ENCODE results near the gene MYMX. TPM values are rescaled to one million over a fixed set of nuclear protein-coding genes. Genes with fewer than 3 reads are reported as not detected.

MYMX gene
- total and polyA plus RNA-seq, 2 of the 13 experiments (the other 11 are each of a cell fraction or from before 2014, with no cell fraction given), result not detected

- TF ChIP-seq HNF1A (IDR thresholded peaks at IDR 0.05; ENCODE audit: low read depth), result no peak
- 0 out of 2 replicates have a peak, but pooled peaks have one; percentile 6 for TF ChIP-seq HNF1A (CRISPR knock-in tag; IDR thresholded peaks at IDR 0.05; ENCODE audit: borderline replicate concordance)
- TF ChIP-seq ZKSCAN5 (CRISPR knock-in tag; IDR thresholded peaks at IDR 0.05), result no peak
- TF ChIP-seq CC2D1A (CRISPR knock-in tag; IDR thresholded peaks at IDR 0.05), result no peak
- TF ChIP-seq SP4 (CRISPR knock-in tag; IDR thresholded peaks at IDR 0.05), result peak; percentile 3; the same call in 1 of the 2 replicates
- no peak for TF ChIP-seq FOSL1 (CRISPR knock-in tag; IDR thresholded peaks at IDR 0.05; ENCODE audit: borderline replicate concordance)
- TF ChIP-seq ZNF589 (CRISPR knock-in tag; conservative IDR thresholded peaks at IDR 0.05), result peak; percentile 67
- 0 out of 2 replicates have a peak, but pooled peaks have one; percentile 22 for TF ChIP-seq MTF2 (CRISPR knock-in tag; IDR thresholded peaks at IDR 0.05; ENCODE audit: borderline replicate concordance)
- TF ChIP-seq ZNF180 (CRISPR knock-in tag; IDR thresholded peaks at IDR 0.05; ENCODE audit: borderline replicate concordance, low read depth), result no peak
- no peak for TF ChIP-seq PBX2 (CRISPR knock-in tag; IDR thresholded peaks at IDR 0.05)
- TF ChIP-seq ZNF547 (CRISPR knock-in tag; IDR thresholded peaks at IDR 0.05), result peak; percentile 67; the same call in 1 of the 2 replicates
- TF ChIP-seq YEATS4 (CRISPR knock-in tag; IDR thresholded peaks at IDR 0.05; ENCODE audit: borderline replicate concordance), result peak; percentile 83
- 0 out of 2 replicates have a peak, but pooled peaks have one; percentile 26 for TF ChIP-seq BCL6 (CRISPR knock-in tag; IDR thresholded peaks at IDR 0.05)
- TF ChIP-seq MBNL3 (CRISPR knock-in tag; conservative IDR thresholded peaks at IDR 0.05), result no peak
- TF ChIP-seq UBTF (CRISPR knock-in tag; IDR thresholded peaks at IDR 0.05), result peak; percentile 79
- no peak for TF ChIP-seq FOXM1 (CRISPR knock-in tag; IDR thresholded peaks at IDR 0.05)
- TF ChIP-seq ZNF567 (CRISPR knock-in tag; IDR thresholded peaks at IDR 0.05; ENCODE audit: borderline replicate concordance), result no peak
- TF ChIP-seq KDM5A (IDR thresholded peaks at IDR 0.05; ENCODE audit: borderline replicate concordance, low read length), result peak; percentile 75; the same call in 1 of the 2 replicates
- TF ChIP-seq ZNF737 (CRISPR knock-in tag; IDR thresholded peaks at IDR 0.05; ENCODE audit: borderline replicate concordance), result no peak
- TF ChIP-seq FOXJ3 (CRISPR knock-in tag; IDR thresholded peaks at IDR 0.05; ENCODE audit: borderline replicate concordance), result no peak
- TF ChIP-seq HNF4G (IDR thresholded peaks at IDR 0.05; ENCODE audit: borderline replicate concordance, low read depth, low read length), result no peak
- peak; percentile 6; the same call in 1 of the 2 replicates for TF ChIP-seq HNF4G (CRISPR knock-in tag; IDR thresholded peaks at IDR 0.05; ENCODE audit: borderline replicate concordance, low read depth)
- no peak; the same call in 1 of the 2 replicates for TF ChIP-seq ZNF44 (CRISPR knock-in tag; IDR thresholded peaks at IDR 0.05)
These were observed 21.2 kb downstream of the MYMX start (continued) for GRCh38 chr6:44237813-44238433.
